ENCODE data around the gene DDX10.
"Not testable (repeated sequence)": the region's sequence is repeated elsewhere in the genome, so short reads cannot be mapped to it uniquely, and the experiment has no call there.

DNA sequence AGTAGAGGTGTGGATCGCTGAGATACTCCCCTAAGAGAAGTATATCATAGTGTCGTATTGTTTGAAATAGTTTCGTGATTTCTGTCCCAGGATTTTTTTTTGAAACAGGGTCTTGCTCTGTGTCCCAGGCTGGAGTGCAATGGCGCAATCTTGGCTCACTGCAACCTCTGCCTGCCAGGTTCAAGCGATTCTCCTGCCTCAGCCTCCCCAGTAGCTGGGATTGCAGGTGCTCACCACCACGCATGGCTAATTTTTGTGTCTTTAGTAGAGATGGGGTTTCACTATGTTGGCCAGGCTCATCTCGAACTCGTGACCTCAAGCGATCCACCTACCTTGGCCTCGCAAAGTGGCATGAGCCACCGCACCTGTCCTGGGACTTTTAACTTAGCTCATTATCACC lies 159.1 kb downstream of the DDX10 start:
- TF ChIP-seq, protein P1, sequence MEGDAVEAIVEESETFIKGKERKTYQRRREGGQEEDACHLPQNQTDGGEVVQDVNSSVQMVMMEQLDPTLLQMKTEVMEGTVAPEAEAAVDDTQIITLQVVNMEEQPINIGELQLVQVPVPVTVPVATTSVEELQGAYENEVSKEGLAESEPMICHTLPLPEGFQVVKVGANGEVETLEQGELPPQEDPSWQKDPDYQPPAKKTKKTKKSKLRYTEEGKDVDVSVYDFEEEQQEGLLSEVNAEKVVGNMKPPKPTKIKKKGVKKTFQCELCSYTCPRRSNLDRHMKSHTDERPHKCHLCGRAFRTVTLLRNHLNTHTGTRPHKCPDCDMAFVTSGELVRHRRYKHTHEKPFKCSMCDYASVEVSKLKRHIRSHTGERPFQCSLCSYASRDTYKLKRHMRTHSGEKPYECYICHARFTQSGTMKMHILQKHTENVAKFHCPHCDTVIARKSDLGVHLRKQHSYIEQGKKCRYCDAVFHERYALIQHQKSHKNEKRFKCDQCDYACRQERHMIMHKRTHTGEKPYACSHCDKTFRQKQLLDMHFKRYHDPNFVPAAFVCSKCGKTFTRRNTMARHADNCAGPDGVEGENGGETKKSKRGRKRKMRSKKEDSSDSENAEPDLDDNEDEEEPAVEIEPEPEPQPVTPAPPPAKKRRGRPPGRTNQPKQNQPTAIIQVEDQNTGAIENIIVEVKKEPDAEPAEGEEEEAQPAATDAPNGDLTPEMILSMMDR (IDR thresholded peaks at IDR 0.05), result not testable (repeated sequence)
- TF ChIP-seq POLR2A (IDR thresholded peaks at IDR 0.05), result not testable (repeated sequence)

Data from testis (tissue), 2 donors.